Heart left ventricle (tissue), 13 donors: ENCODE data around the gene ZBED1.

Experiments
- CTCF ChIP-seq, 12 donors: fragments of 200-600 bp; sonication (generic) in 4 of 12; IDR thresholded peaks; one replicate each; pipeline versions ENCODE4 v1.5.0 to v1.8.0; 2018 to 2022; ENCODE audit warnings: antibody characterized with exemption in 12 of 12, mild to moderate bottlenecking in 5 of 12
- POLR2A ChIP-seq, 2 donors: fragments of 450-650 bp; IDR thresholded peaks; one replicate each; pipeline ENCODE4 v1.6.1; 2017; ENCODE audit warnings: antibody characterized with exemption in 2 of 2, mild to moderate bottlenecking in 2 of 2, moderate library complexity in 2 of 2
- donor health status: ischemic (EF 13 %, LVEDD 7.1; RV severe dilation, severe dysfunction).
- donor health status: DM: no; HTN: yes; CAD: no.
- donor health status: DM: no; HTN: no; CAD: no.
- donor health status: ischemic (EF 25% LVEDD 6.9; RV normal size, moderate dysfunction).
- donor health status: ischemic (EF 25% LVEDD 5.7; RV mildly dilated, moderate dysfunction).
- donor health status: ischemic (EF 35%, LVEDD 5.7; RV mildly dilated, moderate dysfunction).
- donor health status: nonischemic (EF 11% LVEDD 7.7; RV severe dilation, severe dysfunction).
- donor health status: DM: yes; HTN: yes; CAD: no.
- donor health status: PGD.
- donor health status: ischemic (EF 29% LVEDD 5.4; RV normal size, mild dysfunction).
- donor health status: nonischemic (EF 23%, LVEDD 6.1; RV moderate dilation, normal function).

- no peak for TF ChIP-seq CTCF (IDR thresholded peaks at IDR 0.05)
- TF ChIP-seq POLR2A (IDR thresholded peaks at IDR 0.05) = no peak
Observed at GRCh38 chrX:2452317-2452784, 48.4 kb downstream of the ZBED1 start.
